Measurements from ENCODE around the gene XRCC5.

- no peak for TF ChIP-seq CTCF (IDR thresholded peaks at IDR 0.05)
- TF ChIP-seq POLR2A (IDR thresholded peaks at IDR 0.05), result no peak
Observed at GRCh38 chr2:216084547-216084946, 24.6 kb upstream of the XRCC5 start.
